GM21717 (cell line): ENCODE data around the gene SYNDIG1.

ENCODE experiments used
- ATAC-seq: cut with Tn5 transposase; IDR thresholded peaks from one replicate; pipeline ENCODE4 v1.9.1; 2021; ENCODE audit warnings: mild to moderate bottlenecking, moderate library complexity; ENCODE audit not compliant: unreplicated experiment

SYNDIG1 gene

DNA sequence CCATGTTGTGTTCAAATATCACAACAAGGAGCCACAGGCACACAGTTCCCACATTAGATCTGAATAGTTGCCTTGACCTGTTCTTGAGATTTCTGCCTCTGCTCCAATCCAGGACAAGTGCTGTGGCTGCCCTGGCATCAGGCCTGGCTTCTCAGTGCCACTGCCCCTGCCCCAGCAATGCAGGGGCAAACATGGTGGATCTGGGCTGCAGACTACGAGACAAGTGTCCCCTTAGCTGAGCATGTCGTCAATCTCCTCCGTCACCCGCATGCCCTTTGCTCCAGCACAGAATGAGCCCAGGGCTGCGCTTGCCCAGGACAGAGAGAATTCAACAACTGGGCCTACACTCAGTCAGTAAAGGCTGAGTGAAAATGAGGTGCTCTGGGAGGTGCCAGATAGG is 201.6 kb downstream of the SYNDIG1 start:
- no peak for ATAC-seq

DNA sequence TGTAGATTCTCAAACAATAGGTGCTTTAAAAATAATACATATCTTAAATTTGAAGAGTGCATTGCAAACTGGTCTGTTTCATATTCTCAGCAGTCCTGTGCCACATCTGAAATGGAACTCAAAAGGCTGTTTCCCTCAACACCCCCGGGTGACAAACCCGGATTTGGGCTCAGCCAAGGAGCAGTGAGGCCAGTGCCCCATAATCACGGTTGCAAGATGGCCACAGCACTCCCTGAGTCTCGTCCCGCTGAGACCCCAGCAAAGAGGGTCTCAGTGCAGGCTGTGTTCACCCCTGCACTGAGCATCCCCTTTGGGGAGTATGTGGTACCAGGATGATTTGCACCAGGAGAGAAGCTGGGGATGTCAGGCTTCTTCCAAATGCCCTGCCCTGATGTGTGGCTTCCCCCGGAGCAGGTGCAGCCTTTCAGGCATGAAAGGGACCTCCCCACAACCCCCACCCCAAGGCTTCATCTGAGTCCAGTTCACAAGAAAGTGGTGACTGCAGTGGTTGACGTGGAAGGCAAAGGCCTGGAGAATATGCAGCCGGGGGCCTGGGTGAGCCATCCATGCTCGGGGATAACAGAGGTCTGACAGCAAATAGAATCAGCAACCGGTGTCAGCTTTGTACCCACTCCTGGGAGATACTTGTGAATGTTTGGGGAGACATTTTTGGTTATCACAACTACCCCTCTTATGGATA is 202.9 kb downstream of the SYNDIG1 start:
- no peak for ATAC-seq

DNA sequence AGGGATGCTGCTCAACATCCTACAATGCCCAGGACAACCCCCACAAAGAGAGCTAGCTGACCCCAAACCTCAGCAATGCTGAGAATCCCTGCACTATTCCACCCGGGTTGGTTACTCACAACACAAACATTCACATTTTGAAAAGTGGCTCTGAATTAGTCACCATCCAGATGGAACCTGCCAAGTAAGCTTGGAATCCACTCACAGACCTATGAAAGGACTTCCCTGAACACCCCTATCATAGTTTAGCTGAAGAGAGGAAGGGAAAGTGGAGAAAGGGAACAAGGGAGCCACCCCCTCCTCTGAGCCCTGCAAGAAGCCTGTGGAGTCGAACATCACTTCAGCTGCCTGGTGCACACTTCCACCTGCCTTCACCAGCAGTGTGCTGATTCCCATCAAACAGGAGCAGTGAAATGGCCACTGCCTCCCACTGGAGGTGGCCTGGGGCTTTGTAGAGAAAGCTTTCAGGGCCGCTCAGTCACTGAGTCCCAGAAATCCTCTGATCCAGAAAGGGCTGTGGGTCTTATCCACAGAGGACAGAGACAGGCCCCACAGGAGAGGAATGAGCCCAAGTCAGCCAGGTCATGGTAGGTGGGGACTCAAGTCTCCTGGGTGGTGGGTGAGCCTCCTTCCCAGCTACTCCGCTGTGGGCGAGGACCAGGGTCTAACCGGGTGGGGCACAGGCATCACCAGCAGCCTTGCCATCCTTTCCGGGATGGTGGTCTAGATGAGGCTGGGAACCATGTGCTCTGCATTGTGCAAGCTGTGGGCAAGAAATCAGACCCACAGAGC is 203.7 kb downstream of the SYNDIG1 start:
- no peak for ATAC-seq

DNA sequence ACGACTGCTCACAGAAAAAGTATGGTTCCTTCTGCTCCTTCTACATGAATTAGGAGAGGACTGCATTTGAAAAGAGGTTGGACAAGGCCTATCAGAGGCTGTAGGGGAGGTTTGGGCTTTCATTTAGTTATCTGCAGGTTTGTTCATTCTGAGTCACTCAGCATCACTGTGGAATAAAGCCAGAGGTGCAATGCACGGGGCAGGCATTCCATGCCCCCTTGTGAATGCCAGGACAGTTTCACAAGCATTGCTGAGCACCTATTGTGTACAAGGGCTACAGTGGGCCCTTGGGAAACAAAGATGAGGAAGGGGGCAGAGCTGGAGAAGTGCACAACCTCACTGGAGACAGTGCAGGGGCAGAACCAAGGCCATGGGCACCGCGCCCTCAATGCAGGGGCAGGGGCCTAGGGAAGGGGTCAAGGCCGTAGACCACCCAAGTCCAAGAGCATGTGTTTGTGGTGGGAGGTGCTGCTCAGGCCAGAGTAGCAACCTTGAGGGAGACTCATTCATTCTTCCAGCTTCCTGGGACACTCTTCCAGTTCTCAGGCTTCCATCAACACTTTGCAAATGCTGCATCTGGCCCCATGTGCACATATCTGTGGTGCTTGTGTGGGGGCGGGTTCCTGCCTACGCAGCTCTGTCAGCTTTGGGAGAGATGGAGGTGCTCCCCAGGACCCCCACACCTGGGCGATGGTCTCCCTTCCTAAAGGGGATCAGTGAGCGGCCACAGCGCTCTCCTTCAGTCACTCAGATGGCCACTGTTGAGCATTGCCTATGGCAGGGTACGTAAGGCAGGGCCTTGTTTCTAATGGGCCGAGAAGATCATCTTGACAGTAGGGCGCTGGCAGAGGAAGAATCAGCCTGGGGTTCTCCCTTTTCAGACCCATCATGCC is 204.5 kb downstream of the SYNDIG1 start:
- ATAC-seq, result no peak

DNA sequence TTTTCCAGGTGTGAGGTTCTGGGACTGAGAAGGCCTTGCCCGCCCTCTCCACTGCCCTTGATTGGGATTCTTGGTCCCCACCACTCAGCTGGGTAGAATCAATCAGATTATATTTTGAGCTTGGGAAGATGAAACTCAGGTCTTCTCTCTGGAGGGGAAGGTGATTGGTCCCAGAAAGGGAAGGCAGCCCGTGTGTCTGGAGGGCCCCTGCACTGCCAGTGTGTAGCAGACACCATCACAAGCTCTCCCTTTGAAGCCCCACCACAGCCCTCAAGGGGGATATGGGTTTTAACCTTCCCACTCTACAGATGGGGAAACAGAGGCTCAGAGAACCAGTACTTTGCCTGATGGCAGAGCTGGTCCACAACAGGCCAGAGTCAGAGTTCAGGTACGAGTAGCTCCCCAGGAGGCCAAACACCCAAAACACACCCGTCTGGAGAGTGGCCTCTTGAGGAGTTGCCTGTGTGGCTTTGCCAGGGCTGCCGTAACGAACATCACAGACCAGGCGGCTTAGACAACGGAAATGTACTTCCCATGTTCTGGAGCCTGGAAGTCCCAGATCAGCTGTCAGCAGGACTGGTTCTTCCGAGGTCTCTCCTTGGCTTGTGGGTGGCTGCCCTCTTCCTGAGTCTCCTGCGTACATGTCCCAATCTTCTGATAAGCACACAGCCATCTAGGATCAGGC is 205.6 kb downstream of the SYNDIG1 start:
- ATAC-seq, result no peak

DNA sequence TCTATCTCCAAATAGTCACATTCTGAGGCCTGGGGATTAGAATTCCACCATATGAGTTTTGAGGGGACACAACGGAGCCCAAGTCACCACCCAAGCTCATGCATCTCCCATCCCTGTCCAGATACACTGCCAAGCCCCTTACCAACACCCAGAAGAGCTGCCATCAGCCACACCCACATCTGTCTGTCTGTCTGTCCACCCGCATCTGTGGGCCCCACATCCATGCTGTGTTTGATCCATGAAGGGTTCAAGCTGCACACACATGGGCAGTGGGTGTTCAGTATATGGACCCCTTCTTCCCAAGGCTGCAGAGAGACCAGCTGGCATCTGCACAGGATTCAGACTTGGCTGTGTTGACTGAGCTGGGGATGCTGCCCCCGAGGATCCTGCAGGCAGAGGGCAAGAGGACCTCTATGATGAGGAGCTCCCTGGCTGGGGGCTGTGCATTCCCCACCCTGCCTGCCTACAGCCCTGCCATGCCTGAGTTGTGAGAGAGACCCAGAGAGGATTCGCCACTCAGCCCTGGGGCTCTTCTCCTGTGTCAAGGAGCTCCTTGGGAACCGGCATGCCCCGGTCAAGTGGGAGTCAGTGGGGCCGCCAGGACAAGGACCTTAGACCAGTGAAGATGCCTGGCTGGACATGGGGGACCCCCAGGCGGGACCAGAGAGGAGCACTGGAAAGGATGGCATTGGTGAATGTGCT is 206.4 kb downstream of the SYNDIG1 start:
- no peak for ATAC-seq

DNA sequence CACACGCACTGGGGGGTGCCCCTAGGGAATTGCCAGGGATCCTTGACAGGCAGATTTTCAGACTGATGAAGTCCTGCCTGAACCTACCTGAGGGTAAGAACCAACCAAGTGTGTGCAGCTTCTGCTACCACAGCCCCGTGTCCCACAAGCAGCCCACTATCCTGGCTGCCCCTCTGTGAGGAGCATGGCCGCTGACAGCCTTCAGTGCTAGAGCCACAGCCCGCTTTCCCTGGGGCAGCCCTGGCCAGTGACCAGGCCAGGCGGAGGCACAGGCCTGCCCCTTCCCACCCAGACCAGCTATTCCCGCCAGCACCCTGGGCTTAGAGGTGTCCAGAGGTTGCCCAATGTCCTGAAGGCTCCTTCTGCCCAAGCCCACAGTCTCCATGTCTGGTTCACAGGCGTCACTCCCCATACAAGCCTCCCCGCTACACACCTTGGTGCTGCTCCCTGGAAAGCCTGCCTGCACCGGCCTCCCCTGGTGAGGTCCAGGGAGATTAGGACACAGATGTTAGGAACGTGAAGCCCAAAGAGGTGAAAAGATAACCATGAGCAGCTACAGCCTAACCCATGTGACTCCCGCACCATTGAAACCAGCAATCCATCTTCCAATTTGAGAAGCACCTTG is 207.0 kb downstream of the SYNDIG1 start:
- ATAC-seq, result no peak

DNA sequence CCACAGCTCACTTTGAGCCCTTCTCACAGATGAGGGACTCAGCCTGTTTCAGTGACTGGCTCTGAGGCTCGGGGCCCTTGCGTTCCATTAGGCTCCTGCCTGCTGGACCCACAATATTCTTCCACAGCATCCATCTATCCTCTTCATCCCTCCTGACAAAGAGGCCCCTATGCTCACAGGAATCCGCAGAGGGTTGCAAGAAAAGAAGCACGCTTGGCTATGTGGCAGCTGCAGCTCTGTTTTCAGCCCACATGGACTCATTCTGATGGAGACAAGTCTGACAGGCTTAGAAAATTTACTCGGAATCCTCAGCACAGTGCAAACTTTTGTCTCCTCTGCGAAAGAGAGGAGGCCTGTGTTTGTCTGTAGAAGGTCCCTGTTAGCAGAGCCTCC is 207.5 kb downstream of the SYNDIG1 start:
- ATAC-seq, result no peak

DNA sequence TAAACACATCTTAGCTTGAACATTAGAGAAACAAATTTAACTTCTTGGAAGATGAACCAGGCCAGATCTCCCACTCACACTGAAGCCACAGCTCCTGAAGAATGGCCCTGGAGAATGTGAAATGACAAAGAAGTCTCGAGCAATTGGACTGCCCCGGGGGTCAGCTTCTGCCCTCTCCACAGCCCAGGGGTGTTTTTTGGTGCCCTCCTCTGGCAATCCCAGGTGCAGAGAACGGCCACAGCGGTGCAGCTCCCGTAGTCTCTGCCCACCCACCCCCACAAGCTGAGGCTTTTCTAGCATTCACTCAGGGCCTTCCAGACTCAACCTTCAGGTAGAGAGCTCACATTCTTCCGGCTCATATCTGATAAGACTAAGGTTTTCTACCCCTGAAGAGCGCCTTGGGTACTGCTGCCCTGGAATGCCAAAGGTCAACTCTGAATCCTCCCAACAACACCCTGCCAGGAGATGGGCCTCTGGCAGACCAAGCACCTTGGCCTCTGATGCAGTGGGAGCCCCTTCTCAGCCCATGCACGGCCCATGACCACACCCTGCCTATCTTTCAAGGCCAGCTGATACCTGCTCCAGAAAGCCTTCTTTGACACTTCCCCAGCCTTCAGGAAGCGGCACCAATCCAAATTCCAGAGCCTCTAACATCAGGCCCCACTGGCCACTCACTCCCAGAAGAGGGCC is 208.3 kb downstream of the SYNDIG1 start:
- no peak for ATAC-seq

DNA sequence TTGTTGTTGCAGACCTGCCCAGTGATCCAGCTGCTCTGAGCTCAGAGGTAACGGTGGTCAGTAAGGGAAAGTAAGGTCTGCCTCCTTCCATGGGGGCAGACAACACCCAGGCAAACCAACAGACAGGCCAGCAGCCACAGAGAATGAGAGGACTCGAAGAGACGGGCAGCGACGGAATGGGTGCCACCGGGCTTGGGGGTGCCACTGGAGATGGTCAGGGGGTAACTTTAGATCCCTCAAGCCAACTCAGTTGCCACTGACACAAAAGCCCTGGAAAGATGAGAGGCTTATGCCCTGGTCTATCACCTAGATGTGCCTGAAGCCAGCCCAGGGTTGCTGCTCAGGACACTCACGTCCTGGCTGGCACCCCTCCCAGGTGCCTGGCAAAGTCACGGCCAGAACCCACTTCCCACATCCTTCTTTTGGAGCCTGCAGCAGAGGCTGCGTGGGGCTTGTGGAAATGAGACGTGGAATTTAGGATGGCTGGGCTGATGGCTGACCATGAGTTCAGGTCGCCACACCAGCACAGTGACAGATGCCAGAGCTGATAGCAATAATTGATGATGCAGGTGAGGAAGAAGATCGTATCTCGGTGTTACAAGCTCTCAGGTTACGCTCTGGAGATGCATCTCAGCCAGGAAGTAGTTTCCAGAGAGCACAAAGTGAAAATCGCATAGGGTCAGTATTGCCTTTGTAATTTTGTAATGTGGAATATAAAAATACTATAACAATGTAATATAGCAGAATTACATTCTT is 209.1 kb downstream of the SYNDIG1 start:
- no peak for ATAC-seq

DNA sequence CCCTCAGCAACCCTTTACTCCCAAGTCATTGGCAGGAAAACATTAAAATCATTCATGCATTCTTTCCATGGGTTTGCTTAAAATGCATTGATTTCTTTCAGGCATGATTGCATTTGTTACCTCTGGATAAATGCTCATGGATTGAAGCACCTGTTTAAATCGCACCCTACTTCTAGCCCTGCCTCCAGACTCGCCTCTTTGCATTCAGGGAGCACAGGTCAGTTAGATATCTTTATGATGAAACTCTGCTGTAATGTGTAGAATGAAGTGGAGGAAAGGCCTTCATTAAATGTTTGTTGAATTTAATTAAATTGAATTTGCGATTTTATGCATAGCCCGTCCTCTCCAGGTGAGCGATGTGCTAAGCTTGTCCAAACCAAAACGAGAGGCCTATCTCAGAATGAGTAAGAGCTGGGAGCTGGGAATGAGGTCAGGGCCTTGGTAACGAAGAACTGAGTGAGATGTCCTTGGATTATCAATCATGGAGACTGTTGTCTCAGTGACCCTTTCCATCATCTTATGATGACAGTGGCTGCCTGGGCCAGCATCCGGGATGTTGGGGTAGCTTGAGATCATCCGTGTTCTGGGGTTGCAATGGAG is 210.1 kb downstream of the SYNDIG1 start:
- ATAC-seq, result no peak

DNA sequence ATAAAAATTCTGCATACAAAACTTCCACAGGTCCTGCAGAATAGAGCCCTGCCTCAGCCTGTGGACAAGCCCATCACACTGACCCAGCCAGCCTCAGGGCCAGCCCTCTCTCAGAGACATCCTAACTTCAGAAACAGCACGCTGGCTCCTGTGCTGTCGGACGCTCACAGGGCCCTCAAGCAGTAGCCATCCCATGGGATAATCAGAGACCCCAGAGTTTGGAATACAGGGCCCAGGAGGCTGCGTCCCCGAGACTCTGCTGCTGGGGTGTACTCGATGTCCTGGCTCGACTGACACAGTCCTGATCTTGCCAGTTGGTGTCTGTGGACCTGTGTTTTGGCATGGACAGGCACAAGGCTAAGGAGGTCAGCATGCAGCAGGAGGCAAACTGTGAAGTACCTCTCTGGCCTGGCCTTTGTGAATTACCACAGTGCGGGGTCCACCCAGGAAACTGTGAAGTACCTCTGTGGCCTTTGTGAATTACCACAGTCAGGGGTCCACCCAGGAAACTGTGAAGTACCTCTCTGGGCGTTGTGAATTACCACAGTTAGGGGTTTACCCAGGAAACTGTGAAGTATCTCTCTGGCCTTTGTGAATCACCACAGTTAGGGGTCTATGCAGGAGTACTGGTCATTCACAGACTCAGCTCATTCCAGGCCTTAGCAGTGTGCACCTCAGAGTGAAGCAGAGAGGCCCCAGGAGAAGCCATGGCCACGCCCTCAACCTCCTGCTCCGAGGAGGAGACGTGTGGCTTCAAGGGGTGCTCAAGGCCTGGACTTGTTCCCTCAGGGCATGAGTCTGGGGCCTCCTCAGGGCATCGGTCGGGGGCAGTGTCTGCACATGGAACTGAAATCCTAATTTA is 212.4 kb downstream of the SYNDIG1 start:
- no peak for ATAC-seq

DNA sequence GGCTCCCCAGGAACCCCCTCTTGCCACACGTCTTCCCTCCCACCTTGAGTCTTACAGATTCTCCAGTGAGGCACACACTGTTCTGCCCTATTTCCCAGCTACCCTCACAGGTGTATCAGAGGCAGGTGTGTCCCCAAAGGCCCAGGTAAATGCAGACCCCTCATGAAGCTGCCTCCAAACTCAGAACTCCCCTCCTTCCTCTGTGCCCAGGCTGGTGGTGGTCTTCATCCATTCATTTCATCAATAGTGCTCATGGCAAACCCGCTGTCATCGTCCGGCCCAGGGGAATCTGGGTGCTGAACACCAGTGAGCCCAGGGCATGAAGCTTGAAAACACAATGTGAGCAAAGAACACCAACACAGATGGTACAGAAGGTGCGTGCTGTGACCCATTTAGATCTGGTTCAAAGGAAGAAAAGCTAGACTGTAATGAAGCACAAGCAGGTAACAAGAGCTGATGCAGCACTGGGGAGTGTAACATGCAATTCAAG is 213.1 kb downstream of the SYNDIG1 start:
- ATAC-seq, result no peak

DNA sequence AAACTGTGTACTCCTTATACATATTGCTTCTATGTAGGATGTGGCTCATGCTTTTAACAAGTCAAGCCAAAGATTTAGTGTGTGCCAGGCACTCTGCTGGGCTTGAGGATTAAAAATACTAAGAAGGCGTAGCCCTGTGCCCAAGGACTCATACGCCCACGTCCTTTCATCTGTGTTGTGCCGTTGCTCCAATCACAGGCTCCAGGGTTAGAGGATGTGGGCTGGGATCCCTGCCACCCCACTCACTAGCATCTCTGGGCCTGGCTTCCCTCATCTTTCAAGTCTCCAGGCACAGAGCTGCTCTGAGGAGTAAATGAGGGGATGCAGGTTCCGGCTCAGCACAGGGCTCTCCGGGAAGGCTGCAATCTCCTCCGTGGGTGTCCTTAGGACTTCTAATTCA is 214.2 kb downstream of the SYNDIG1 start:
- no peak for ATAC-seq

DNA sequence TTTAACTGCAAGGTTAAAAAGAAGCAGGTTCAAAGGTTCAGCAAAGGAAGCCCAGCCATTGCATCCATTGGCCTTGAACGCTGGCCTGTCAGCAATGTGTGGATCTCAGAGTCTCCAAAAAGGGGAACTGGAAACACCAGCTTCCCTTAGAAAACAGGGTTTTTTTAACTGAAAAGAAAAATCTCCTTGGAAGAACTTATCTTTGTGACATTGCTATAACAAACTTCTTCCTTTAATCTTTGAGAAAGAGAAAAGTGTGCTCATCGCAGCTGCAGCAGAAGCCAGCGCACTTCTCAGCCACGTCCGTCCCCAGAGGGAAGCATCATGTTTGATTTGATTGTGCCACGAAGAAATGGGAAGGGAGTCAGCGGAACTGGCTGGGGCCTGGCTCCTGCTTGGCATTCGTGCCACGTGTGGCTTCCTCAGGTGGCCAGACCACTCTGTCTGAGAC is 215.0 kb downstream of the SYNDIG1 start:
- ATAC-seq, result no peak

DNA sequence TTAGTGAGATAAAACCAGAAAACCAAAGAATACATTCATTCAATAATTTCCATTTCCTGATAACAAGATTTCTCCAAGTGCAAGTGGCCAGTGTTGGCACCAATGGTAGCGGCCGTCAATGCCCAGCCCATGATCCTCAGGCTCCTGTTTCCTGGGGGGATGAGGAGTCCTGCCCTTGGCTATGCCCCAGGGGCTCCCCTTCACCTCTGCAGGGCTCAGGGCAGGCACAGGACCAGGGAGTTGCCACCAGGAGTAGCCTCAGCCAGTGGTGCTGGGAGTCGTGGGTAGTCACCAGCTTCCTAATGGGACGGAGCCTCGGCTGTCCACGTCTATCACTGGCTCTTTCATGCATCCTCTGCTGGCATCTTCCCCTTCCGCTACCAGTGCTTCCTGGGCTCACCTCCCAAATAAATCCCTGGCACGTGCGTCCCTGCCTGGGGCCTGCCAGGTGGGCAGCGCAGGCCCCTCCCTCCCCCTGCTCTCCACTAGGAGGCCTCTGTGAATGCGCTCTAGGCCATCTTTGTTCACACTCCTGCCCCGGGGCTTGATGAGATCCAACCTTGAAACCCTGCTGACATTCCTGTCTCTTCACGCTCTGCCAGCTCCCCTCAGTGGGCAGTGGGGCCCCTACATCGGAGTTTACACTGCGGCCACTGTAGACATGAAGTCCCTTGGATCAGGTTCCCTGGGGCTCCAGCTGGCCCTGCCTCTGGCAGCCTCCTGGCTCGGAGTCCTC is 215.7 kb downstream of the SYNDIG1 start:
- no peak for ATAC-seq
